HG02678 (cell line): ENCODE data around the gene ATL1.
"Not testable (repeated sequence)": the region's sequence is repeated elsewhere in the genome, so short reads cannot be mapped to it uniquely, and the experiment has no call there.

Experiments
- ATAC-seq: cut with Tn5 transposase; IDR thresholded peaks from one replicate; pipeline ENCODE4 v1.9.1; 2021; ENCODE audit warnings: mild to moderate bottlenecking, moderate library complexity; ENCODE audit not compliant: unreplicated experiment

The ATL1 gene

GRCh38 chr14:50600849-50601248, 40.9 kb downstream of the ATL1 start:
- no peak for ATAC-seq

- ATAC-seq, result no peak
These were observed 41.4 kb downstream of the ATL1 start for GRCh38 chr14:50601394-50601793.

GRCh38 chr14:50602035-50602434, 42.1 kb downstream of the ATL1 start:
- ATAC-seq, result no peak

- no peak for ATAC-seq
These were observed 43.6 kb downstream of the ATL1 start for GRCh38 chr14:50603565-50603964.

- no peak for ATAC-seq
These were observed 45.8 kb downstream of the ATL1 start for GRCh38 chr14:50605766-50606165.

DNA sequence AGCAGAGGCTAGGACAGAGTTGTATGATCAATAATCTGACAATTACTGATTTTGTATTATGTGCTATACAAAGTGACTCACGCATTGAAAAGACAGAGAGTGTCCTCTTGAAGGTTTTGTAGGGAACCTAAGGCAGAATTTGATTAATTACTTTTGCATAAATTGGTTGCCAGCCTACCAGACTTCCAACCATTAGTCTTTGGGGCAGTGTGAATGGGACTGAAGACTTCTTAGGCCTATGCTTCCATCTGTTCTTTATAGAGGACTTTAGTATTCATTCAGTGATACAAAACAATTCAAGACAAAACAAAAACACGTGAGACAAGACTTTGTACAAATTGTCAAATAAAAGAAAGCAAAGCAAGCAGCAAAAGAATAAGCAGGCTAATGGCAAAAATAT, 46.5 kb downstream of the ATL1 start:
- no peak for ATAC-seq

DNA sequence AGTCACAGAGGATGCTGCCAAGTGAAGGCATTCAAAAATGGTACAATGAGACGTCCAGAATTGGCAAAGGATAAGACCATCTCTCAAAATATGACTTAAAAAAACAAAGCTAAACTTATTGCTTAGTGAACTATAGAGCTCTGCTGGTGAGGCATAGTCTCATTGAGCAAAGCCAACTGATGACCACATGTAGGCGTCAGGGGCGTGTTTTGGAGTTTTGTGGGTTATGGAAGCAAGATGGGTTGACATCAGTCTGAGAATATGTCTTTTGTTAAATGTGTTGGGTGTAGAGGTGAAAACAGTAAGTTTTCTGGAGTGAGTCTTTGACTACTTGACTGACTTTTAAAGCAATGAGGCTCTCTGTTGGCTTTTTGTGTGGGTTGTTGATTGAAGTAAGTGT, 47.2 kb downstream of the ATL1 start:
- no peak for ATAC-seq

DNA sequence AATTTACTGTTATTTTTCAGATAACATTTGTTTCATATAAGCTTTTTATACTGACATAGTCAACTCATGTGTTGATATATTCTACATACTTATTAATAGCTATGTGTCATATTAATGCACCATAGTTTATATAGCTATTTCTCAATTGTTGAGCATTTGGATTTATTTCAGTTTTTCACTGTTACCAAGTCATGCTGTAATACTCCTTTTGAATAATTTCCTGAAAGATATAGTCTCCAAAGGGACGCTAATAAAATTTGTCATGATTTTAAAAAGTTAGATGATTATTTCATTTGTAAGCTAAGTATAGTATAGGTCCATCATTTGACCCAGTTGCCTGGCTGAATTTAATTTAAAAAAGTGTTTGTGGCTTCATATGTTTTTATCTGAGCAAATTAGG, 47.8 kb downstream of the ATL1 start:
- no peak for ATAC-seq

- ATAC-seq, result no peak
These were observed 48.4 kb downstream of the ATL1 start for GRCh38 chr14:50608302-50608851.

GRCh38 chr14:50610465-50610864, 50.5 kb downstream of the ATL1 start:
- no peak for ATAC-seq

GRCh38 chr14:50612806-50613205, 52.9 kb downstream of the ATL1 start:
- no peak for ATAC-seq

- no peak for ATAC-seq
These were observed 55.1 kb downstream of the ATL1 start for GRCh38 chr14:50615056-50615455.

DNA sequence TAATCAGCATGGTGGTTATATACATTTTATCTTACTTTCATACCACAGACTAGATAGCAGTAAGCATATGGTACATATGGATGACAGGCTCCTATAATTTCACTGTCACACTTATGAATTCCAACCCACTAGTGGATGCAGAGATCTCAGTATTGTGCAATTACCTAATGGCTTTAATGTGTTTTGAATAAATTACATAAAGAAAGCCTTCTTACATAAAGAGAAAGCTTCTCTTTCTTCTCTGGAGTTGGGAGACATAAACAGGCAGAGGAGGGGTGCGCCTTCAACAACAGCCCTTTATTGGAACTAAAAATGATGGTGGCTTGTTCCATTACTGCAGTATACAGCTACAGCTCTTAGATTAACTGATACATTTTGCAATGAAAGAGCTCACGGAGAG, 55.6 kb downstream of the ATL1 start:
- ATAC-seq, result no peak

DNA sequence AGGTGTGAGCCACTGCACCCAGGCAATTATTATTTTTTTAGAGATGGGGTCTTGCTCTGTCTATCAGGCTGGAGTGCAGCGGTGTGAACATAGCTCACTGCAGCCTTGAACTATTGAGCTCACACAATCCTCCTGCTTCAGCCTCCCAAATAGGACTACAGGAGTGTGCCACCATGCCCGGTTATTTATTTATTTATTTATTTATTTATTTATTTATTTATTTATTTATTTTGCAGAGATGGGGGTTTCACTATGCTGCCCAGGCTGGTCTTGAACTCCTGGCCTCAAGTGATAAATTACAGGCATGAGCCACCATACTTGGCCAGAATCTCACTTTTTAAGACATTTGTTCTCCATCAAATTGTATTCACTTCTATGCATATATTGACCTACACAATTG, 56.3 kb downstream of the ATL1 start:
- no peak for ATAC-seq

- ATAC-seq, result peak; percentile 48
These were observed 59.7 kb downstream of the ATL1 start for GRCh38 chr14:50619569-50620141.

DNA sequence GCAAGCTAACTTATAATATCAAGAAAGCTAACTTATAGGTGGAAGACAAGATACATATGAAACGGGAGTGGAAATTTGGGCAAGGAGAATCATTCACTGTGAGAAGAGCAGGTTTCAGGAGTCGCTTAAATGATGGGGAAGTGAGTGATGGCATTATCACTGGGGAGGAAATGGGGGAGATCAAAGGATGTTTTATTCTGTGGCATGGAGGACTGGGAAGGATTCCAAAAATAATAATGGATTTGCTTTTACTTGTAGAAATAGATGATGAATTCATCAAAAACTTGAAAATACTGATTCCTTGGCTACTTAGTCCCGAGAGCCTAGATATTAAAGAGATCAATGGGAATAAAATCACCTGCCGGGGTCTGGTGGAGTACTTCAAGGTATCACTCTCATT, 60.4 kb downstream of the ATL1 start:
- no peak for ATAC-seq

DNA sequence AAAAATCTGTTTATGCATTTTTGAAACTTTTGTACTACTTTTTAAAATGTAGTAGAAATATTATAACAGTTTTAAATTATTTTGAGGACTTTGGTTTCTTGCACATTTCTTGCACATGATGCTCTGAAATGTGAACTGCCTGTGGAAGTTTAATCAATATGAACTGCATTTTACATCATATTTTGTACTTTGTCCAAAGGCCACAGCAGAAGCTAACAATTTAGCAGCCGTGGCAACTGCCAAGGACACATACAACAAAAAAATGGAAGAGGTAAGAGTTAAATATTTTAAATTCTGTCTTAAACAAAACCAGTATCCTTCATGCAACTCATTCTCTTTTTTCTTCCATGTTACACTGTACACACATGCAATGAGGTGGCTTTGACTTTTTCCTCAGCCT, 63.0 kb downstream of the ATL1 start:
- no peak for ATAC-seq

- no peak for ATAC-seq
These were observed 64.5 kb downstream of the ATL1 start for GRCh38 chr14:50624447-50624846.

DNA sequence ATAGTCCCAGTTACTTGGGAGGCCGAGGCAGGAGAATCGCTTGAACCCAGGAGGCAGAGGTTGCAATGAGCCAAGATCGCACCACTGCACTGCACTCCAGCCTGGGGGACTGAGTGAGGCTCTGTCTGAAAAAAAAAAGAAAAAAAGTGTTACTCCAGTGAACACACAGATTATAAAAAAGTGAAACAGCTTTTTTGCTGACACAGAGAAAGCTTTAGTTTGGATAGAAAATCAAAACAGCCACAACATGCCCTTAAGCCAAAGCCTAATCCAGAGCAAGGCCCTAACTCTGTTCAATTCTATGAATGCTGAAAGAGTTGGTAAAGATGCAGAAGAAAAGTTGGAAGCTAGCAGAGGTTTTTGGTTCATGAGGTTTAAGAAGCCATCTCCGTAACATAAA, 65.0 kb downstream of the ATL1 start:
- not testable (repeated sequence) for ATAC-seq

DNA sequence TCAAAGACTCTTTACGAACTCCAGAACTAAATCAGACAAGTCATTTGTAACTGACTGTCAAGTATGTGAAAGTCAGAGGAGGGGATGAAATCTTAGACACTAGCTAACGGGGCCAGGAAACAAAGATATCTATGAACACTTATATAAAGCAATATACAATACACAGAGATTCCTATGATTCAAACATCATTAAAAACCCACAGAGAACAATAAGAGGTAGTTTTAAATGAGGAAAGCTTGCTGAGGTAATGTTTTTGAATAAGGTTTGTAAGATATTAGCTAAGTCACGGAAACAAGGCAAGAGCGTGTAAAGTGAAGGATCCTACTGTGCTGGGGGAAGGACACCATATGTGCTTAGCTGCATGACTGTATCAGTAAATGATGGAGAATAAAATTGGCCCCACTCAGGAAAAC, 71.5 kb downstream of the ATL1 start:
- ATAC-seq, result no peak

DNA sequence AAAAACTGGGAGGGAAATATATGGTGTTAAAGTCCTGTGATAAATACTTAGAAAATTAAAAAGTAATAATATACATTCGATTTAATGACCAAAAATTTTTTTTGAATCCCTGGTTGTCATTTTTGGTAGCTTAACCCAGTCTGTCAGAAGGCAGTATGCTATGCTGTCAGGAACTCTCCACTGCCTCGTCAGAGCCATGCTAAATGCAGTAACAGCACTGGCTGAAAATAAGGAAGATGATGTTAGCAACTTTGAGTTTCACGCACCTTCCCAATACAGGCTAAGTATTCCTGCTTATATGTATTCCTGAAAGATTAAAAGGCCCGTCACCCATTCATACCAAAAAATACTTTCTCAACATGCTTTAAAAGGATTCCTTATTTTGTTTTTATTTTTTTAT, 74.0 kb downstream of the ATL1 start:
- ATAC-seq, result no peak

DNA sequence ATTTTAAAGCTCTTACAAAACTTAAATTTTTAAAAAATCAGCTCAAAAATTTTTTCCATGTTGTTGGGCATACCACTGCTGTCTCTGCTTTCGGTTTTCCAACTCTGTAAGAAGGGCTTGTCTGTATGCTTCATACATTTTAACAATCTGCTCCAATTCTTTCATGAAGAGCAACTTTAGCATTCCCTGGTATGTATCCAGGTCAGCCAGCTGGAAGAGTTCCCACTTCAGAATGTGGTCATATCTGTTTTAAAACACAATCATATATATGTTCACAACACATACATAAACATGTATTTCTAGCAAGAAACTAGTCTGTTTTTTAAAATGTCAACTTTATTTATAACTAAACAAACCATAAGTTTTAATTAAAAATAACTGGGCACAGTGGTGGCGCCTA, 75.2 kb downstream of the ATL1 start:
- no peak for ATAC-seq

- ATAC-seq, result peak; percentile 88
These were observed 87.3 kb downstream of the ATL1 start for GRCh38 chr14:50647282-50647681.
